Measurements from ENCODE around the gene LYL1.

The LYL1 gene

DNA sequence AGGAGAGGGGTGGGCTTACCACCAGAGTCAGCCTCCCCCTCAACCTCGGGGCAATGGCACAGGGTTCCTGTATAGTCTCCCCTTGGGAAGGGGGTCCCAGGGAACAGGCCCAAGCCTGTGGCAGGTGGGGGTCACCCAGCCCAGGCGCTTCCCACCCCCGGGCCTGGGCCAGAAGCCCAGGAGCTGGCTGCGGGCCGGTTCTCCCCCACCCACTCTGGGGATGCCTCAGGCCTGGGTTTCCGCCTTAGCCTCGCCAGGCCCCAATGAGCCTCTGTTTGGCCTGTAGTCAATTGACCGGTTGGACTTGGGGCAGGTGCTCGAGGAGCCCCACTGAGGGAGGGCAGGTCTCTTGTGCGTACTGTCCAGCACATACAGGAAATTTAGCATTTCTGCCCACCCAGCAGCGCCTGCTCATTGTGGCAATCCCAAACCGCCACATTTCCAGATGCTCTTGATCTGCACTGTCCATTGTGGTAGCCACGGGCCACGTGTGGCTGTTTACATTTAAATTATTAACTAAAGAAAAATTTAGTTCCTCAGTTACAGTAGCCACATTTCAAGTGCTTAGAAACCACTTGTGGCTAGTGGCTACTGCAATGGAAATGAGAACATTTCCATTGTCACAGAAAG, 9.9 kb downstream of the LYL1 start:
- DNase-seq (ENCODE audit: low spot score), result no peak

DNA sequence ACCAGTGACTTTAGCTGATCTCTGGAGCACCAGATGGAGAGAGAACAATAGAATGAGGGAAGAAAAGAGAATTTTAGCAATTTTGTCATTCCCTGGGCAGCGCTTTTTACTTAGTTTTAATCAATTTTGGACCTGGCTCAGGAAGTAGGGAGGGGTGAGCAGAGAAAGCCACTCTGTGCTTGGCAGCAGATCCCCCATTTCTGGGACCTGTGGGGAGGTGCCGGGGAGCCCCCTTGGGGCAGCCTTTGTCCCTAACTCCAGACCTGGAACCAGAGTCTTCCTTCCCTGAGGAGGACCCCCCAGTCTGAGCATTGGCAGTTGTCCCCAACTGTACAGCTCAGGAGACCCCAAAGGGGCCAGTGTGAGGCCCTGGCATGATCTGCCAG, 10.5 kb downstream of the LYL1 start:
- peak; percentile 20 for DNase-seq (ENCODE audit: low spot score)

DNA sequence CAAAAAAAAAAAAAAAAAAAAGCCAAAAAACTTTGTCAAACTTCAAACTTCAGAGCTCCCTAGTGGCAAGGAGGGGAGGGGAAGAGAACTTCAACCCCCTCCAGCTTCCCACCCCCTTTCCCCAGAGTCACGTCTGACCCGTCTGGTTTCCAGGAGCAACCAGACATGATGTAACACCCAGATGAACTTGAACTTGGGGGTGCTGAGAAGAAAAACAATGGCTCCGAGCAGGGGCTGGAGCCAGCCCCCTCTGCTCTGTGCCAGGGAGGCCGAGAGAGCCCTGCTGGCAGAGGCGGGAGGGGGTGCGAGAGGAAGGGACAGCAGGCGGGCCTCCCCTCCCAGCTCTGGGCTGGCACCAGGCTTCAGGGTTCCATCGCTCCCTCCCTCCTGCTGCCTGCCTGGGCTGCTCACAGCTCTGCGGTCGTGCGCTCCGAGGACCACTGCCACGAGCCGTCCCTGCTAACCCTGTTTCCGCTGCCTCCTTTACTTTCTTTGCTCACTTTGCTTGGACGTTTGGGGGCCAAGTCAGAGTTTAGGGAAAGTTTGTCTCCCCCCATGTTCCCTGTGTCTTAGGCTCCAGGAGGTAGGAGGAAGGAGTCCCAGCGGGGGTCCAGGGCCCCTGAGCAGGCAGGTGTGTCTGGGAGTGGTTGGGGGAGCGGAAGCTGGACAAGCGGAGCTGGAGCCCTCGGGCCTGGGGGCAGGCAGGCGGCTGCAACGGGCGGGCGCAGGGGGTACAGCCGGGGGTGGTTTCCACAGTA, 11.1 kb downstream of the LYL1 start:
- no peak for DNase-seq (ENCODE audit: low spot score)

- DNase-seq (ENCODE audit: low spot score), result peak; percentile 8
These were observed 12.0 kb downstream of the LYL1 start for GRCh38 chr19:13090511-13091231.

GRCh38 chr19:13089857-13090507, 12.7 kb downstream of the LYL1 start:
- no peak for DNase-seq (ENCODE audit: low spot score)

DNA sequence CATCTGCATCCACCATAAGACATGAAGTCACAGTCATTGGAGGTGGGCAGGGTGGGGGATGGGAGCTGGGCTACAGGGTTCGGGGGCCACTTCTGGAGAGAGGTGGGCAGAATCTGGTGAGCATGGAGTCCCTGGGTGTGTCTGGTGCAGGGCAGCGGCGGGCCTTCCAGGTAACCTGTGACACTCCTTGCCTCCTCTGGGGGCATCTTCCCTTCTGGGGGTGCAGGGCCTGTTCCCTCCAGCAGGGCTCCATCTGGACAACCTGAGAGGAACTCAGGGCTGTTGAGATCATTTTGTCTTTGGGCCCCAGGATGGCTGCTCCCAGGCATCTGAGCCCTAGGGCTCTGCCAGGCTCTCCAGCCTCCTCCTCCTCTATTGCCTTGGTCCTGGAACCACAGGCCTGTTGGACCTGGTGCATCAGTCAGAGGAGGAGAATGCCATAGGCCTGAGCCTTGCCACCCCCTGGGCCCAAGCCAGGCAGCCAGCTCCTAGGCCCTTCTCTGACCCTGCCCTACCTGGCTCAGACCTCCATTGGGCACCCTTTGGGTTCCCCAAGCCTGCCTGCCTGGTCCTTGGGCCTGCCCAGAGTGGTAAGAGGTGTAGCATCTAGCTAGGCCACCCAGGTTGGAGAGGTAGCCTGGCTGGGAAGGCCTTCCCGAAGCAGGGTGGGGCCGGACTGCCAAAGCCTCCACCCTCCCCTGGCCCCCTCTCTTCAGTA, 13.4 kb downstream of the LYL1 start:
- DNase-seq (ENCODE audit: low spot score), result peak; percentile 55

DNA sequence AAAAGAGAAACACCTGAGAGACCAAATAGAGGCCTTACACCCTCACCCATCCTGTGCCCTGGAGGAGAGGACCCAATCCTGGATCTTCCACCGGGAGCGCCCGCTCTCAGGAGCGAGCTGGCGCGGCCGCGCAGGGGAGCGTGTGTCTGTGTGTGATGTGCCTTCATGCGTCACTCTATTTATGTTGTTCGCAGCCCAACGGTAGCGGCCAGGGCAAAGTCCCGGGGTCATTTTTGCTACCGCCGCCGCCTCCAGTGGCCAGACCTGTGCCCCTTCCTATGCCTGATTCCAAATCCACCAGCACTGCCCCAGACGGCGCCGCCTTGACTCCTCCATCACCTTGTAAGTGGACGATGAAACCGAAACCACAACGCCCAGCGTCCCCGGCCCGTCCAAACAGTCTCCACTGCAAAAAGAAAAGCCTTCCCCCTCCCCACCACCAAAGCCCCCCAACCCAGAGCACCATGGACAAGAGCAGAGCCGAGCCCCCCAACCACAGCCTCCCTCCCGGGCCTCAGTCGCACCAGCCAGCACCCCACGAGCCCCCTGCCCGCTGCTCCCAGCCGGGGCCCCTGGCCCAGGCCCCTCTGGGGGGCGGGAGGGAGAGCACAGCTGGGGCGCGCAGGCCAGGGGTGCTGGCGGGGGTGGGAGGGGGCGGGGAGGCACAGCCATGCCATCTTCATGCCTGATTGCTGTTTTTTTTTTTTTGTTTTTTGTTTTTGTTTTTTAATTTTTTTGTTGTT, 14.7 kb downstream of the LYL1 start:
- DNase-seq (ENCODE audit: low spot score), result no peak

DNA sequence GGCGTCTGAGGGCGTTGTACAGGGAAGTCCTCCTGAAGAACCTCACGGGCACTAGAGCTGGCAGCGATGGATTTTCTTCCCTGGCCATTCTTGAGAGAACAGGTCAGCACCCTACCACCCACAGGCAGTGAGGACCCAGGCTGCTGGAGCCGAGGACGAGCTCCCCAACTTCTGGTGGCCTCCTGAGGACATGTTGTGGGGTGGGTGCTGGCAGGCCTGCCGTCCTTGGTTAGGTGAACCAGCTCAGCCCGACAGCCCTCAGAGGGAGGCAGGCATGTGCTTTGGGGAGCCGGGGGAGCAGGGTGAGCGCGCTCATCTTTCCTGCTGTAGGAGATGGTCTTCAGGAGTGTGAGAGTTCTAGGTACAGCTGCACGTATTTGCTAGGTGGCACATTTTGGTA, 15.4 kb downstream of the LYL1 start:
- DNase-seq (ENCODE audit: low spot score), result no peak

- DNase-seq (ENCODE audit: low spot score), result no peak
These were observed 16.3 kb downstream of the LYL1 start for GRCh38 chr19:13086341-13086740.

GRCh38 chr19:13085666-13086065, 17.0 kb downstream of the LYL1 start:
- peak; percentile 6 for DNase-seq (ENCODE audit: low spot score)

- DNase-seq (ENCODE audit: low spot score), result no peak
These were observed 19.0 kb downstream of the LYL1 start for GRCh38 chr19:13083627-13084026.

DNA sequence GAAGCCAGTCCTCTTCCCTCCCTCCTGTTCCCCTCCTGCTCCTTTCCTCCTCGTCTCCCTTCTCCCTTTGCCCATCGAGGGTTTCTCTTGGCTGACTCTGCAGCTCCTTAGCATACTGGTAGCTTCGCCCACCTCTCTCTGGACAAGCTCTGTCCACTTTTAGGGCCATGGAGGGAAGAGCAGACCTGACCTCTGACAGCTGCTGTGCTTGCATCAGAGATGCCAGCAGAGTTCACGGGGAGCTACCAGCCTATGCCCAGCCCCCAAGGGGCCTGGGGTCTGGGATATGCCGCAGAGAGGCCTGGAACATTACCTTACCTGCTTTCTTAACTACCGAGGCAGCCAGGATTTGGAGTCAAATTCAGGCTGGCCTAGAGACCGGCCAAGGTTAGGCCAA, 19.7 kb downstream of the LYL1 start:
- DNase-seq (ENCODE audit: low spot score), result no peak

DNA sequence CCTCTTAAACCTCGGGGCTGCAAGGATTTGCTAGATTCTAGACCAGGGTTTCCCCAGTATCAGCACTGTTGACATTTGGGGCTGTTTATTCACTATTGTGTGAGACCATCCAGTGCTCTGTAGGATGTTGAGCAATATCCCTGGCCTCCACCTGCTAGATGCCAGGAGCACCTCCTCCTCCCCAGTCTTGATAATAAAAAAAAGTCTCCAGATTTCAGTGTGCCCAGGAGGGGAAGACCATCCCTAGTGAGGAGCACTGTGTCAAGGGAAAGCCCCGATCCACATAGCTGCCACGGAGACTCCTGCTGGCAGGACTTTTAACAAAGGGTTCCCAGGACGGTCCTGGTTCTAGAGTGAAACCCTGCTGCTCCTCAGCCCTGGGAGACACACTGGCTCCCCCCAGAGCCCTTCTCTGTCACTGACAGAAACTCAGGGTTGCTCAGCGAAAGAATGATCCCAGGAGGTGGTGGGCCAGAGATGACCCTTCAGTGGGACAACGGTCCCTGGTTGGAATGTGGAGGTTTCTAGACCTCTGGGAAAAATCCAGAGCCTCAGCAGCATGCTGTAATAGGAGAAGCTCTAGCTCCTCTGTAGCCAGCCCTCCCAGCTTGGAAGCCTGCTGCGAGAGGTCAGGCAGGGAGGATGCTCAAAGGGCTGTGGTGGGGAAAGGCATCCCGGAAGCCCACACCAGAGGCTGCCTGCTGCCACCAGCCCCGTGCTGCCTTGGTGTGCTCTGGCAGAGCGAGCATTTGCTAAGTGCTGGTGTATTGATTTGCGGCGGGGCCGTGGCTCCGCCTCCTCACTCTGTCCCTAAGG, 20.3 kb downstream of the LYL1 start:
- peak; percentile 61 for DNase-seq (ENCODE audit: low spot score)

DNA sequence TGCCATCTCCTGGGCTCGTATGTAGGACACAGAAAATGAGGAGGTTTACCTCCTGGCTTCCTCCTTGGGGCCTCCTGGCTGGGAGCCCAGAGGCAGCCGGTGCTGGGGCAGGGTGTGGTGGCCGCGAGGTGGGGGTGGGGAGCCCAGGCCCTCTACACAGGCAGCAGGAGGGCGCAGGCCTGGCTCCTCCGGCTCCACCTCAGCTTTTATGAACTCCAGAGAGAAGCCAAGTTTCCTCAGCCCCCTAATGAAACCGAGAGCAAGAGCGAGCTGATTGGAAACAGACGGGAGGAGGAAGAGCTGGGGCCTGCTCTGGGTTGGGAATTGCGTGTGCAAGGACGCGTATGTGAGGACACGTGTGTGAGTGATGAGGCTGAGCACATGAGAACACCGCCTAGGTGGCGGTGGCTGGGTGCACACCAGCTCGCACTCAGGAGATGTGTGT, 23.1 kb downstream of the LYL1 start:
- DNase-seq (ENCODE audit: low spot score), result peak; percentile 90

DNA sequence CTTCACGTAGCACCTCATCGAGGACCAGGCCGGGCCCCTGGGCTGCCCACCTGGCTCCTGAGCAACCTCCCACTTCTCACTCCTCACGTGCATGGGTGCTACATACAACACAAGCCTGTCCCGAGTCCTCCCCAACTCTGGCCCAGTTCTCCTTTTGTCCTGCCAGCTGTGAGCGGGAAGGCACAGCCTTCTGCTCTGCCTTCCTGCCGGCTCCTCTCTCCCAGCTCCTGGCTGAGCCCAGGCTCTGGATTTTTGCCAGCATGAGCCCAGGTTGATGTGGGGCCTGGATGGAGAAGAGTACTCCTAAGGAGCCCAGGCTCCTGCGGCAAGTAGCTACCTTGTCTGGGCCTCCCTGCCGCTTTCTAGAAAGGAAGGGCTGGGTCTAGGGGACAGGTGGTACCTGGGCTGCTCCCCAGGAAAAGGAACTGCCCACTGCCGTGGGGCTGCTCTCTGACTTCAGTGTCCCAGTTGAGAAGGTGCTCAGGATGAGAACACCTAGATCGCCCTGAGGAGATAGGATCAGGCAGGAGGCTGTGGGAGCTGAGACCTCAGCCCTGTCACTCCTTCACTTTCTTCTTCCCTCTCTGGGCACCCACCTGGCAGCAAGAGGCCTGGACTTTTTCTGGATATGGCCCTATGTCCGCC, 23.6 kb downstream of the LYL1 start:
- DNase-seq (ENCODE audit: low spot score), result no peak

- peak; percentile 57 for DNase-seq (ENCODE audit: low spot score)
These were observed 24.3 kb downstream of the LYL1 start for GRCh38 chr19:13078381-13078780.

- DNase-seq (ENCODE audit: low spot score), result peak; percentile 89
These were observed 25.4 kb downstream of the LYL1 start for GRCh38 chr19:13077240-13077639.

- DNase-seq (ENCODE audit: low spot score), result peak; percentile 73
These were observed 25.9 kb downstream of the LYL1 start for GRCh38 chr19:13076787-13077186.

DNA sequence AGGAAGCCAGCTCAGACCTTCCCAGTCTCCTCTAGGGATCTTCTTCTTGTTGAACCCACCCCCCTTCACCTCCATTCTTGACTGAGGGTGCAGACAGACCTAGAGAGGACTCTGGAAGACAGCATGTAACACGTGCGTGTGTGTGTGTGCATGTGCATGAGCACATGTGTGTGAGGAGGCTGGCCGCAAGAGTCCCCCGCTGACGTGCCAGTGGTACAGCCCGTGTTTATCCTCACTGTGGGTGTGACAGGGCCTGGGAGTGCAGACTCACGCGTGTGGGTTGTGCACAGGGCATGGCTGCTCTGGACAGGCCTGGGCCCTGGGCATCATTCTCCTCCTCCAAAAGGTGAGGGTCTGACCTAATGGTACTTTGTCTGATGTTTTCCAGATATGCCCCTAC, 26.3 kb downstream of the LYL1 start:
- DNase-seq (ENCODE audit: low spot score), result peak; percentile 89

DNA sequence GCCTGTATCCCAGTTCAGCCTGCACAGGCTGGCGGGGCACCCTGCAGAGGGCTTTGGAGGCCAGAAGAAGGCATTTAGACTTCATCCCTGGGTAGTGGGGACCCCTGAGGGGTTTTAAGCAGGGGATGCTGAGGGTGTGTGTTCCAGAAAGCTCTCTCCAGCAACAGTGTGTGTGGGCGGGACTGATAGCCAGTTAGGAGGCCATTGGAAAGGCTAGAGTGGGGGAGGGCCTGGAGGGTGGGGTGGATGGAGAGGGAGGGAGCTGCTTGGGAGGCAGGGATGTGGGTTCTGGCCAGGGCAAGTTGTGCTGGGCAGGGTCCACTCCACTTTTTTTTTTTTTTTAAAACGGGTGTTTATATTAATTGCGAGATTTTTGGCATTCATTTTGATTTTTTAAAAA, 28.3 kb downstream of the LYL1 start:
- peak; percentile 36 for DNase-seq (ENCODE audit: low spot score)
